ENCODE results near the gene DNAH7. TPM values are rescaled to one million over a fixed set of nuclear protein-coding genes. Genes with fewer than 3 reads are reported as not detected.

Gene DNAH7
- total RNA-seq, 2 donors from 2014 or later = 1.1 to 1.5 TPM

- no peak overlapping the region for H3K4me3 Mint-ChIP-seq
- Histone ChIP-seq H3K4me3 (ENCODE audit: low read length) (no peak overlapping the region), H3K36me3 (ENCODE audit: control insufficient read depth, insufficient read depth, low read length) (no peaks in the 10 kb centered on the region), H3K27me3 (ENCODE audit: control insufficient read depth, insufficient read depth, low read length, poor library complexity, severe bottlenecking) (no peaks in the 10 kb centered on the region), H3K9me3 (ENCODE audit: control insufficient read depth, low read length) (no peaks in the 10 kb centered on the region), H3K4me1 (ENCODE audit: control insufficient read depth, insufficient read depth, low read length) (no peaks in the 10 kb centered on the region), H3K9ac (ENCODE audit: extremely low read depth, low read length, poor library complexity, severe bottlenecking) (no peak overlapping the region), H3K27ac (ENCODE audit: low read depth, low read length) (no peak overlapping the region)
- H3K27ac Mint-ChIP-seq = no peak overlapping the region
- TF ChIP-seq CTCF (conservative IDR thresholded peaks at IDR 0.05) = no peak
- no peaks in the 10 kb centered on the region for H3K9me3 Mint-ChIP-seq
- no peaks in the 10 kb centered on the region for H3K27me3 Mint-ChIP-seq (ENCODE audit: insufficient read depth)
- DNase-seq = no peak
- H3K36me3 Mint-ChIP-seq (ENCODE audit: low read depth) = no peaks in the 10 kb centered on the region
- no peaks in the 10 kb centered on the region for H3K4me1 Mint-ChIP-seq
- 87 to 90% methylated on average over 3 to 4 of the region's 4 CpGs for WGBS, 2 experiments (ENCODE audit: insufficient coverage in 1 of 2, insufficient read length in 1 of 2)
Observed at GRCh38 chr2:195912079-195912478, 156.6 kb downstream of the DNAH7 start.

- 93 to 100% methylated on average over 3 to 4 of the region's 4 CpGs for WGBS, 2 experiments (ENCODE audit: insufficient coverage in 1 of 2, insufficient read length in 1 of 2)
- Histone ChIP-seq H3K4me1 (ENCODE audit: control insufficient read depth, insufficient read depth, low read length) (no peaks in the 10 kb centered on the region), H3K27ac (ENCODE audit: low read depth, low read length) (no peak overlapping the region), H3K36me3 (ENCODE audit: control insufficient read depth, insufficient read depth, low read length) (no peaks in the 10 kb centered on the region), H3K9ac (ENCODE audit: extremely low read depth, low read length, poor library complexity, severe bottlenecking) (no peak overlapping the region), H3K9me3 (ENCODE audit: control insufficient read depth, low read length) (no peaks in the 10 kb centered on the region), H3K27me3 (ENCODE audit: control insufficient read depth, insufficient read depth, low read length, poor library complexity, severe bottlenecking) (no peaks in the 10 kb centered on the region), H3K4me3 (ENCODE audit: low read length) (no peak overlapping the region)
- H3K9me3 Mint-ChIP-seq = no peaks in the 10 kb centered on the region
- no peaks in the 10 kb centered on the region for H3K36me3 Mint-ChIP-seq (ENCODE audit: low read depth)
- H3K27me3 Mint-ChIP-seq (ENCODE audit: insufficient read depth) = no peaks in the 10 kb centered on the region
- no peak for TF ChIP-seq CTCF (conservative IDR thresholded peaks at IDR 0.05)
- H3K4me1 Mint-ChIP-seq = no peaks in the 10 kb centered on the region
- no peak for DNase-seq
- H3K27ac Mint-ChIP-seq = no peak overlapping the region
- no peak overlapping the region for H3K4me3 Mint-ChIP-seq
Observed at GRCh38 chr2:195910570-195910969, 158.1 kb downstream of the DNAH7 start.

- H3K9ac ChIP-seq (ENCODE audit: extremely low read depth, low read length, poor library complexity, severe bottlenecking) = no peak overlapping the region
- no peaks in the 10 kb centered on the region for H3K27me3 ChIP-seq (ENCODE audit: control insufficient read depth, insufficient read depth, low read length, poor library complexity, severe bottlenecking)
- no peaks in the 10 kb centered on the region for H3K9me3 Mint-ChIP-seq
- no peak overlapping the region for H3K27ac Mint-ChIP-seq
- no peaks in the 10 kb centered on the region for H3K9me3 ChIP-seq (ENCODE audit: control insufficient read depth, low read length)
- DNase-seq = no peak
- no peak overlapping the region for H3K4me3 Mint-ChIP-seq
- no peaks in the 10 kb centered on the region for H3K36me3 ChIP-seq (ENCODE audit: control insufficient read depth, insufficient read depth, low read length)
- no peak overlapping the region for H3K27ac ChIP-seq (ENCODE audit: low read depth, low read length)
- no peak for TF ChIP-seq CTCF (conservative IDR thresholded peaks at IDR 0.05)
- no peaks in the 10 kb centered on the region for H3K4me1 Mint-ChIP-seq
- no peaks in the 10 kb centered on the region for H3K4me1 ChIP-seq (ENCODE audit: control insufficient read depth, insufficient read depth, low read length)
- H3K27me3 Mint-ChIP-seq (ENCODE audit: insufficient read depth) = no peaks in the 10 kb centered on the region
- H3K36me3 Mint-ChIP-seq (ENCODE audit: low read depth) = no peaks in the 10 kb centered on the region
- H3K4me3 ChIP-seq (ENCODE audit: low read length) = no peak overlapping the region
Observed at GRCh38 chr2:195909926-195910325, 158.7 kb downstream of the DNAH7 start.

Measured in endodermal cell (in vitro differentiated cells).